ENCODE measurements around the gene ZNF71. TPM values are rescaled to one million over a fixed set of nuclear protein-coding genes. Genes with fewer than 3 reads are reported as not detected.

The ZNF71 gene
- total and polyA plus RNA-seq, 2 donors (not counting 3 experiments of a cell fraction or from before 2014, with no cell fraction given), result 9.7 to 10.1 TPM

DNA sequence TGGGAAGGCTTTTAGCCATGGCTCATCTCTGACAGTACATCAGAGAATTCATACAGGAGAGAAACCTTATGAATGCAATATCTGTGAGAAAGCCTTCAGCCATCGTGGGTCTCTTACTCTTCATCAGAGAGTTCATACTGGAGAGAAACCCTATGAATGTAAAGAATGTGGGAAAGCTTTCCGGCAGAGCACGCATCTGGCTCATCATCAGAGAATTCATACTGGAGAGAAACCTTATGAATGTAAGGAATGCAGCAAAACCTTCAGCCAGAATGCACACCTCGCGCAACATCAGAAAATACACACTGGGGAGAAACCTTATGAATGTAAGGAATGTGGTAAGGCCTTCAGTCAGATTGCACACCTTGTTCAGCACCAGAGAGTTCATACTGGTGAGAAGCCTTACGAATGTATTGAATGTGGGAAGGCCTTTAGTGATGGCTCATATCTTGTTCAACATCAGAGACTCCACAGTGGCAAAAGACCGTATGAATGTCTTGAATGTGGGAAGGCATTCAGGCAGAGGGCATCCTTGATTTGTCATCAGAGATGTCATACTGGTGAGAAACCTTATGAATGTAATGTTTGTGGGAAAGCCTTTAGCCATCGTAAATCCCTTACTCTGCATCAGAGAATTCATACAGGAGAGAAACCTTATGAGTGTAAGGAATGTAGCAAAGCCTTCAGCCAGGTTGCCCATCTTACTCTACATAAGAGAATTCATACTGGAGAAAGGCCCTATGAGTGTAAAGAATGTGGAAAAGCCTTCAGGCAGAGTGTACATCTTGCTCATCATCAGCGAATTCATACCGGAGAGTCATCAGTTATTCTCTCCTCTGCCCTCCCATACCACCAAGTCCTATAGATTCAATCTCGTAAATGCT is 17.1 kb upstream of the ZNF71 start:
- H2AFZ ChIP-seq (ENCODE audit: low read depth, low read length), result no peak overlapping the region

More for the DNA sequence above, 17.1 kb upstream of the ZNF71 start:
- dilution Hi-C loops (cut with MboI; ENCODE audit: extremely low pct_ligation_motif_present, low sequenced_read_pairs) (no loop called here), intact Hi-C loops (cut with micrococcal nuclease) (no loop called here)
- peaks cover 29% of the 10 kb centered on the region for H3K9me3 ChIP-seq (replicated peaks; ENCODE audit: control insufficient read depth, insufficient read depth, low read length)
- POLR2A ChIA-PET, result no interaction called here
- no peaks in the 10 kb centered on the region for H4K20me1 ChIP-seq (replicated peaks; ENCODE audit: control insufficient read depth, extremely low read depth, insufficient read depth, low read length)
- DNase-seq (ENCODE audit: low read depth, low spot score) (no peak), FAIRE-seq (no peak)
- H3K4me2 ChIP-seq (ENCODE audit: insufficient read depth, low read length), result no peak overlapping the region
- no peaks in the 10 kb centered on the region for H3K27me3 ChIP-seq (ENCODE audit: control insufficient read depth in 2 of 2, insufficient read depth in 2 of 2, low read length in 2 of 2)
- TF ChIP-seq CTCF (IDR thresholded peaks at IDR 0.05; ENCODE audit: extremely low read depth in 1 of 2, insufficient read depth in 1 of 2, low read depth in 1 of 2, low read length in 2 of 2) (no peak), JUN (IDR thresholded peaks at IDR 0.05; ENCODE audit: borderline replicate concordance, insufficient read depth, insufficient read length, low read depth) (no peak)
- TF ChIP-seq, protein P1, sequence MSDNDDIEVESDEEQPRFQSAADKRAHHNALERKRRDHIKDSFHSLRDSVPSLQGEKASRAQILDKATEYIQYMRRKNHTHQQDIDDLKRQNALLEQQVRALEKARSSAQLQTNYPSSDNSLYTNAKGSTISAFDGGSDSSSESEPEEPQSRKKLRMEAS (IDR thresholded peaks at IDR 0.05; ENCODE audit: insufficient read depth, insufficient read length), result no peak
- H3K79me2 ChIP-seq (ENCODE audit: control insufficient read depth, insufficient read depth, low read length), result no peaks in the 10 kb centered on the region
- H3K36me3 ChIP-seq (ENCODE audit: control insufficient read depth in 2 of 2, extremely low read depth in 1 of 2, insufficient read depth in 2 of 2, low read length in 2 of 2), result peaks cover 0 to 3% of the 10 kb centered on the region in 2 experiments
- H3K9me1 ChIP-seq (replicated peaks; ENCODE audit: control insufficient read depth, extremely low read depth, insufficient read depth, low read length), result no peaks in the 10 kb centered on the region
- CTCF ChIA-PET, result no interaction called here
- no TSS peak for BruUV-seq (replicated peaks)
- no peak overlapping the region for H3K4me3 ChIP-seq (replicated peaks in 1 of 3; ENCODE audit: insufficient read depth in 1 of 3, low read depth in 1 of 3, low read length in 3 of 3)
- no peak overlapping the region for H3K9ac ChIP-seq (replicated peaks; ENCODE audit: extremely low read depth, insufficient read depth, low read length)
- H3K4me1 ChIP-seq (ENCODE audit: control insufficient read depth, extremely low read depth, insufficient read depth, low read length), result no peaks in the 10 kb centered on the region
- H3K27ac ChIP-seq (ENCODE audit: insufficient read depth, low read depth, low read length), result no peak overlapping the region
